Parathyroid adenoma (tissue), 2 donors: ENCODE results near the gene PDCL3.
A peak's percentile ranks its signal among the peaks of the same experiment; 100 is the strongest.

Experiments used
- H2AFZ ChIP-seq: fragments of 300-600 bp; sonication (generic); one replicate; pipeline ENCODE4 v1.7.0; 2017; ENCODE audit warnings: antibody characterized with exemption, mild to moderate bottlenecking
- H3K27ac ChIP-seq: fragments of 300-600 bp; sonication (generic); one replicate; pipeline ENCODE4 v1.7.0; 2017
- H3K27me3 ChIP-seq: fragments of 300-600 bp; sonication (generic); one replicate; pipeline ENCODE4 v1.7.0; 2017; ENCODE audit warnings: low read length; ENCODE audit not compliant: control insufficient read depth, insufficient read depth
- H3K36me3 ChIP-seq: fragments of 300-600 bp; sonication (generic); one replicate; pipeline ENCODE4 v1.7.0; 2017; ENCODE audit warnings: low read length; ENCODE audit not compliant: control insufficient read depth, insufficient read depth
- H3K4me1 ChIP-seq: fragments of 300-600 bp; sonication (generic); one replicate; pipeline ENCODE4 v1.7.0; 2017; ENCODE audit warnings: control low read depth
- H3K4me2 ChIP-seq: fragments of 300-600 bp; sonication (generic); one replicate; pipeline ENCODE4 v1.7.0; 2017; ENCODE audit warnings: low read length
- H3K4me3 ChIP-seq: fragments of 300-600 bp; sonication (generic); one replicate; pipeline ENCODE4 v1.7.0; 2017; ENCODE audit warnings: low read depth, low read length
- H3K79me2 ChIP-seq: fragments of 300-600 bp; sonication (generic); one replicate; pipeline ENCODE4 v1.7.0; 2017; ENCODE audit warnings: control low read depth
- H3K9ac ChIP-seq: fragments of 300-600 bp; sonication (generic); one replicate; pipeline ENCODE4 v1.7.0; 2017; ENCODE audit warnings: mild to moderate bottlenecking
- H3K9me3 ChIP-seq: fragments of 300-600 bp; sonication (generic); one replicate; pipeline ENCODE4 v1.7.0; 2017; ENCODE audit warnings: low read length; ENCODE audit not compliant: control insufficient read depth
- TF ChIP-seq, protein P1 (sequence below): fragments of 300-600 bp; sonication (generic); IDR thresholded peaks from one replicate; pipeline ENCODE4 v1.7.0; 2017; ENCODE audit warnings: antibody characterized with exemption, mild to moderate bottlenecking
- donor health status: primary hyperparathyroidism.

Gene PDCL3

DNA sequence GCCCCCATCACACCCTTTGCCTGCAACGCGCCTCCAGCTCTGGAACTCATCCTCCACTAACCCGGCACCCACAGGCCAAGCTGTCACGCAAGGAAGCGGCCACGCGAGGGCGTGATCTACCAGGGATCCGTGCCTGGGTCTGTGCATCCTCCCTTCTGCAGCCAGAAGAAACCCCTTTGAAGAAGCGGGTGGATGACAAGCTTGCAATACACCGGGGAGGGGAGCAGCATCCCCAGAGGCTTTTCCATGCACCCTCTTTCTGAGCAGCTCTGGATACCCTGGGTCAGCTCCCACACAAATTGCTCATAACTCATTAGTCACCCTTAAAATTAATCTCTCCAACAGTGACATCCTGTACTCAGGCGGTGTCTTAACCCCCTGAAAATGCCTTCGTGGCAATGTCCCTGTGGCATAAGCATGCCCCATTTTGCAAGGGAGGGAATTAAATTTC is 47.6 kb downstream of the PDCL3 start:
- H3K27me3 ChIP-seq = no peaks in the 10 kb centered on the region
- no peak overlapping the region for H3K27ac ChIP-seq
- H2AFZ ChIP-seq = no peak overlapping the region
- no peaks in the 10 kb centered on the region for H3K4me1 ChIP-seq
- H3K36me3 ChIP-seq = no peaks in the 10 kb centered on the region
- no peaks in the 10 kb centered on the region for H3K79me2 ChIP-seq
- no peak overlapping the region for H3K9ac ChIP-seq
- no peak overlapping the region for H3K4me3 ChIP-seq
- TF ChIP-seq, protein P1, sequence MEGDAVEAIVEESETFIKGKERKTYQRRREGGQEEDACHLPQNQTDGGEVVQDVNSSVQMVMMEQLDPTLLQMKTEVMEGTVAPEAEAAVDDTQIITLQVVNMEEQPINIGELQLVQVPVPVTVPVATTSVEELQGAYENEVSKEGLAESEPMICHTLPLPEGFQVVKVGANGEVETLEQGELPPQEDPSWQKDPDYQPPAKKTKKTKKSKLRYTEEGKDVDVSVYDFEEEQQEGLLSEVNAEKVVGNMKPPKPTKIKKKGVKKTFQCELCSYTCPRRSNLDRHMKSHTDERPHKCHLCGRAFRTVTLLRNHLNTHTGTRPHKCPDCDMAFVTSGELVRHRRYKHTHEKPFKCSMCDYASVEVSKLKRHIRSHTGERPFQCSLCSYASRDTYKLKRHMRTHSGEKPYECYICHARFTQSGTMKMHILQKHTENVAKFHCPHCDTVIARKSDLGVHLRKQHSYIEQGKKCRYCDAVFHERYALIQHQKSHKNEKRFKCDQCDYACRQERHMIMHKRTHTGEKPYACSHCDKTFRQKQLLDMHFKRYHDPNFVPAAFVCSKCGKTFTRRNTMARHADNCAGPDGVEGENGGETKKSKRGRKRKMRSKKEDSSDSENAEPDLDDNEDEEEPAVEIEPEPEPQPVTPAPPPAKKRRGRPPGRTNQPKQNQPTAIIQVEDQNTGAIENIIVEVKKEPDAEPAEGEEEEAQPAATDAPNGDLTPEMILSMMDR = peak; percentile 10
- no peak overlapping the region for H3K4me2 ChIP-seq
- no peaks in the 10 kb centered on the region for H3K9me3 ChIP-seq

DNA sequence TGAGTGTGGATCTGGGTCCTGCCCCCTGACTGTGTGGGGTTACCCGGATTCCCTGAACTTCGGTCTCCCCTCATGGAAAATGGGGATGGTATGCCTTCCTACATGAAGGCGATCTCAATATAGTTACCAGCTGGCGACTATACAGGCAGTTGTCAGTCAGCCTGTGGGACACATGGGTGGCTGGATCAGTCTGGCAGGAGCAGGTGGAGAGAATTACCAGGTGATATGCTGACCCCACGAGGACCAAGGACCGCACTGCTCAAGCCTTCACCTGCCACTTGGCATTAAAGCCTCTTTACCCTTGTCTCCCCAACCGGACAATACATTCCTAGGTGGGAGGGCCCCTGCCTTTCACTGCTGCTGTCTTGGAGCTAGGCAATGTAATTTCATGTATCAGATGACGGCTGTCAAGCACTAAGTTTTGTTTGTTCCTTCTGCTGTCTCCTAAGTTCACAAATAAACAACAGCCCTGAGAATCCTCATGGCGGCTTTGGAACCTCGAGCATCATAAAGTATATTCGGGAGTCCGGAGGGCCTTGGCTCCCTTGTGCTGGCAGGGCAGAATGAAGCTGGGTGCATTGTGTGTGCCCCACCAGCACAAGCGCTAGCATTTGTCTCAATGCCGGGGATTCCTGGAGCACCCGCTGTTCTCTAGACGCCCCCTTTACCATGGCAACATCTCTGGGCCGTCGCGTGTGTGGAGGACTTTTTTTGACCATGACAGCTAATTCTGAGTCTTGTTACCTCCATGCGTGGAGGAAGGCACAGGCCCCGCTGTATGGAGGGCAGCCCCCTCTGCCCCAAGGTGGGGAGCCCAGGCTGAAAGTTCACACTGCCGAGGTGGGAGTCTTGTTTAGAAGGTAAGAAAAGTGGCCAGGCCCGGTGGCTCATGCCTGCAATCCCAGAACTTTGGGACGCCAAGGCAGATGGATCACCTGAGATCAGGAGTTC is 48.6 kb downstream of the PDCL3 start:
- Histone ChIP-seq H2AFZ (no peak overlapping the region), H3K27ac (no peak overlapping the region), H3K4me3 (no peak overlapping the region), H3K27me3 (no peaks in the 10 kb centered on the region), H3K9me3 (no peaks in the 10 kb centered on the region), H3K36me3 (no peaks in the 10 kb centered on the region), H3K9ac (no peak overlapping the region), H3K79me2 (no peaks in the 10 kb centered on the region), H3K4me2 (no peak overlapping the region), H3K4me1 (no peaks in the 10 kb centered on the region)
- TF ChIP-seq, protein P1 = no peak

DNA sequence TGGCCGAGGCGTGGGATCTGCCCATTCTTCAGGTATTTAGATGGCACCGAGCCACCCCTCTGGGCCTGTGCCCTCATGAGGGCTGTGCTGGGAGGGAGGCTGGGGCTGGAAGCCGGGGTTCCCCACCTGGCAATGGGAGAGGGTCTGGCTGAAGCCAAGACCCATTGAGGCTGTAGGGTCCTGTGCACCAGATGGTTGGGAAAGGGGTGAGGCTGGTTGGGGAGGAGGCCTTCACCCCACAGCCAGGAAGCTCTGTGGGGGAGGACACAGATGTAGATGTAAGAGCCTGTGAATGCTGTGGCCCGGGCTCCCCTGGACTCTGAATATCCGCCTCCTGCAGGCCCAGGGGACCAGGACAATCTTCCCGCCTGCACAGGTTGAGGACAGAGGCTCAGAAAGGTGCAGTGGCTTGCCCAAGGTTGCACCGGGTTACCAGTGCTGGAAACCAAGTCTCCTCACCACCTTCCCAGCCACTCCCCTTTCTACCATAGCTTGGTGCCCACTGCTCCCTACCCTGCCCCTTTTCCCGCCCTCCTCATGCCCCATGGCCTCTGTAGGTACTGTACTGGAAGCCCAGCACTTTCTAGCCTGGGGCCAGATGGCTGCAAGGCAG is 49.7 kb downstream of the PDCL3 start:
- H2AFZ ChIP-seq = no peak overlapping the region
- no peaks in the 10 kb centered on the region for H3K36me3 ChIP-seq
- no peaks in the 10 kb centered on the region for H3K9me3 ChIP-seq
- H3K4me2 ChIP-seq = no peak overlapping the region
- no peaks in the 10 kb centered on the region for H3K79me2 ChIP-seq
- no peak overlapping the region for H3K4me3 ChIP-seq
- H3K27ac ChIP-seq = no peak overlapping the region
- no peaks in the 10 kb centered on the region for H3K4me1 ChIP-seq
- H3K9ac ChIP-seq = no peak overlapping the region
- no peaks in the 10 kb centered on the region for H3K27me3 ChIP-seq
- TF ChIP-seq, protein P1 = no peak

DNA sequence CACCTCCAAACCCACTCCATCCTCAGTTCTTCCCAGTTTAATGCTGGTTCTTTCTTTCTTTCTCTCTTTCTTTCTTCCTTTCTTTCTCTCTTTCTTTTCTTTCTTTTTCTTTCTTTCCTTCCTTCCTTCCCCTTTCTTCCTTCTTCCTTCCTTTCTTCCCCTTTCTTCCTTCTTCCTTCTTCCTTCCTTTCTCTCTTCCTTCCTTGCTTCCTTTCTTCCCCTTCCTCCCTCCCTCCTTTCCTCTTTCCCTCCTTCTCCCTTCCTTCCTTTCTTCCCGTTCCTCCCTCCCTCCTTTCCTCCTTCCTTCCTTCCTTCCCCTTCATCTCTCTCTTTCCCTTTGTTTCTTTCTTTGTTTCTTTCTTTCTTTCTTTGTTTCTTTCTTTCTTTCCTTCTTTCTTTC is 50.9 kb downstream of the PDCL3 start:
- Histone ChIP-seq H3K4me1 (no peaks in the 10 kb centered on the region), H3K9me3 (no peaks in the 10 kb centered on the region), H3K4me2 (no peak overlapping the region), H3K27me3 (no peaks in the 10 kb centered on the region), H3K27ac (no peak overlapping the region), H3K4me3 (no peak overlapping the region), H3K9ac (no peak overlapping the region), H2AFZ (no peak overlapping the region), H3K36me3 (no peaks in the 10 kb centered on the region), H3K79me2 (no peaks in the 10 kb centered on the region)
- TF ChIP-seq, protein P1 = no peak
